NCI-H226 (cell line): Measurements from ENCODE around the gene TMUB1.

Source experiments
- DNase-seq: peaks from one replicate; pipeline ENCODE4 v3.0.0-alpha.2; 2015

TMUB1 gene

DNA sequence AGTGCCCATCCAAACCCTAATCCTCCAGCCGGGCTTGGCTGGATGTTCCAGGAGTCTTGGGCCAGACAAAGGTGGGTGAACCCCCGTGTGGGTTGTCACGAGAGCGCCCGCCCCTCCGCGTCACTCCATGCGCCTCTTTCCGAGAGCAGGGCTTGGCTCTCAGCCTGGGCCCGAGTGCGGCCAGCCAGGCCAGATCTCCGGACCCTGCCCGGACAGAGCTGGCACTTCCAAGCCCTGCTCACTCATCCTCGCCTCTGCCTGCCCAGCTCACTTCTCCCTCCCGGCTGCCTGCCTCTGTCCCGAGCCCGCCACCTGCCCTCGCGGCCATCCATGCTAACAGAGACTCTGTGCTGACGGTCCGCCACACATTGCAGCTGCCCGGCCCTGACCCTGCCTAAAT, 37.6 kb upstream of the TMUB1 start:
- no peak for DNase-seq

- DNase-seq = no peak
These were observed 36.6 kb upstream of the TMUB1 start for GRCh38 chr7:151119902-151120301.

GRCh38 chr7:151119055-151119415, 35.7 kb upstream of the TMUB1 start:
- no peak for DNase-seq

DNA sequence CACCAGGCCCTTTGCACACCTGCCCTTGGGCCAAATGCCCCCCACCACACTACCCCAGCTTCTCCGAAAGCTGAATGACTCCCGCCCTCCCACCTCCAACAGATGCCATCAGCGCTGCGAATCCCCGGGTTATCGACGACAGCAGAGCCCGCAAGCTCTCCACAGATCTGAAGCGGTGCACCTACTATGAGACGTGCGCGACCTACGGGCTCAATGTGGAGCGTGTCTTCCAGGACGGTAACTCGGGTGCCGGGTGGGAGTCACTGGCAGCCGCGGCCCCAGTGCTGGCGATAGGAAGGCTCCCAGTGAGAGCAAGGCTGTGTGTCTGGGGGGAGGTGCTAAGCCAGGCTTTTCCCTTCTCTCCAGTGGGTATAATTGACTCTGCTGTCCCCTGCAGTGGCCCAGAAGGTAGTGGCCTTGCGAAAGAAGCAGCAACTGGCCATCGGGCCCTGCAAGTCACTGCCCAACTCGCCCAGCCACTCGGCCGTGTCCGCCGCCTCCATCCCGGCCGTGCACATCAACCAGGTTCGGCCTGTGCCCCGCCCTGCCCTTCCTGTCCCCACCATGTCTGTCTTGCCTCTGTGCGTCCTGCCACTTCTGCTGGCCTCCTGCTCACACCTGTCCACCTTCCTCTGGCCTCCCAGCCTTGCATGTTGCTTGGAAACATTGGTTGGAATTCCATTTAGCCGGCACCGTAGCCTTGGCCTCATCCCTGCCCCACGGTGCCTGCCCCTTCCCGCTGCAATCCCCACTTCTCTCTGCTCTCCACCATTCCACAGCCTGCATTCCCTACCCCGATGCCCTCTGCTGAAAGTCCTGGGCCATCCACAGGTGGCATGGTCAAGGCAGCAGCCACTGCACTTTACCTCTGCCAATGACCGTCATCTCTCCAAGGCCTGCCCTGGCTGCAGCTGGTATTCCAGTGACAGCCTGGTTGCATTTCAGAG, 35.1 kb upstream of the TMUB1 start:
- DNase-seq = no peak

DNA sequence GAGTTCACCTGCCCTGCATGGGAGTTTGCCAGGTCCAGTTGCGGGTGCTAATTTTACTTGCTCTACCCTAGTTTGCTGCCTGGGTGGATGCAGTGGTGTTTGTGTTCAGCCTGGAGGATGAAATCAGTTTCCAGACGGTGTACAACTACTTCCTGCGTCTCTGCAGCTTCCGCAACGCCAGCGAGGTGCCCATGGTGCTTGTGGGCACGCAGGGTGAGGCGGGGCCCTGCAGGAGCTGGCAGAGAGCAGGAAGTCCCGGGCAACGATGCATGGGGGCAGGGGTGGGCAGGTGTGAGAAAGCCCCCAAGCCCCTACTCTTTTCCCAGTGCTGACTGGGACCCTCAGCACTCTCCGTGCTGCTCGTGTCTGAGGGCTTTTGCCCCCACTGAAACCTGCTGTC, 34.3 kb upstream of the TMUB1 start:
- DNase-seq = no peak

DNA sequence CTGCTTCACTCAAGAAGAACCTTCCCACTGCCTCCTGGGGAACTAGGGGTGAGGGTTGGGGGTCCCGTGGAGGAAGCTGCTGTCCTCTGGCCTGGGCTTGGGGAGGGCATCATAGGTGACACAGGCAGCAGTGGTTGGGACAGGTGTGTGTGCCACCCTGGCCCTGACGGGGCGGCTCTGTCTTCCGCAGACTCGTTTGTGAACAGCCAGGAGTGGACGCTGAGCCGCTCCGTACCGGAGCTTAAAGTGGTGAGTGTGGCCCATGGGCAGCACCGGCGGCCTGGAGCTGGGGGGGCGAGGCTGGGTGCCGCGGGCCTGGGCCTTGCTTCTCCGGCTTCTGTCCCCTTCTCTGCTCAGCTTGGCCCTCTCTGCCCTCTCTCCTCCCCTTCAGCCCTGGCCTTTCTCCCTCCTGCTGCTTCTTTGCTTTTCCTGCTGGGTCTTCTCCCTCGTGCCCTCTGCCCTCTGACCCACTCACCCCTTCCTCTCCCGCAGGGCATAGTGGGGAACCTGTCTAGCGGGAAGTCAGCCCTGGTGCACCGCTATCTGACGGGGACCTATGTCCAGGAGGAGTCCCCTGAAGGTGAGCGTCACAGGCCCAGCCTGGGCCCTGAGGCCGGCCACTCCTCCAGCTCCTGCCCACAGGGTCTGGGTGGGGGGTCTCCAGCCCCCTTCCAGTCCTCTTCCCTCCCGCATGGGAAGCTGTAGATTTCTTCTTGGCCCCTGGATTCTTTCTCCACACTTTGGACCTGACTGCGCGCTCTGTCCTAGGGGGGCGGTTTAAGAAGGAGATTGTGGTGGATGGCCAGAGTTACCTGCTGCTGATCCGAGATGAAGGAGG, 33.5 kb upstream of the TMUB1 start:
- DNase-seq = no peak

GRCh38 chr7:151115836-151116418, 32.6 kb upstream of the TMUB1 start:
- peak; percentile 91 for DNase-seq

- DNase-seq = no peak
These were observed 32.0 kb upstream of the TMUB1 start for GRCh38 chr7:151115121-151115835.

DNA sequence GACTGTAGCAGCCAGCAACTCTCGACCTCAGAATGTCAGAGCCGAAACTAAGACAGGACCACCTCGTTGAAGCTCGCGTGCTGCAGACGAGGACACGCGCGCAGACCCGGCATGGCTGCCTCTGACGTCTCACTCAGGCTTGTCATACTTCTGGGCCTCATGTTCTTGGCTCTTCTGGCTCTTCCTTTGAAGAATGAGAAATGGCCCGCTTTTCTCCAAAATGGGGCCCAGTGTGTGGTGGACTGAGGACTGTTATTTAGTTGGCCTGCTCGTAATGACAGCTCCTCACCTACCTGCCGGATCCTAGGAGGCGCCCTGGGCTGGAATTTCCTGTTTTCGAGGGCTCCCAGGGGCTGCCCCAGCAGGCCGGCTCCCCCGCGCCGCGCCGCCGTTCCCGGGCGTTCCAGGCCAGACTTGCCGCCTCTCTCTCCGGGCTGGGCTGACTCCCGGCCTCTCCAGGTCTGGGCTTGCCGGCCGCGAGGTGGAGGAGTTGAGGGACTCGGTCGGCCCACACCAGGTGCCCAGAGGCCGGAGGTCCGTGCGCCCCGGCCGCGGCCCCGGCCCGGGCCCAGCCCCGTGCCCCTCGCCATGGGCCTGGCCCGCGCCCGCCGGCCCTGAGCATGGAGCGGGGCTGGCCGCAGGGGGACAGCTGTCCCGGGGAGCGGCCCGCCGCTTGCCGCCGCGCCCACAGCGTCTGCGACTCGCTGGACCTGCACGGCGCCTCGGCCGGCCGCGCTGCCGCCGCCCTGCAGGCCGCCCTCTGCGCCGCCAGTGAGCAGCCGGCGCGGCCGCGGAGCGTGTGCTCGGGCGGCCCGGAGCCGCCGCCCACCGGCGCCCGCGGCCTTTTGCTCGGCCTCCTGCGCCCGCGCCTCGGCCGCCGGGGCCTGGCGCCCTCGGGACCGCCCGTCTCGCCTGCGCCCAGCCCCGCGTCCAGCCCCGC, 31.1 kb upstream of the TMUB1 start:
- peak; percentile 77 for DNase-seq

DNA sequence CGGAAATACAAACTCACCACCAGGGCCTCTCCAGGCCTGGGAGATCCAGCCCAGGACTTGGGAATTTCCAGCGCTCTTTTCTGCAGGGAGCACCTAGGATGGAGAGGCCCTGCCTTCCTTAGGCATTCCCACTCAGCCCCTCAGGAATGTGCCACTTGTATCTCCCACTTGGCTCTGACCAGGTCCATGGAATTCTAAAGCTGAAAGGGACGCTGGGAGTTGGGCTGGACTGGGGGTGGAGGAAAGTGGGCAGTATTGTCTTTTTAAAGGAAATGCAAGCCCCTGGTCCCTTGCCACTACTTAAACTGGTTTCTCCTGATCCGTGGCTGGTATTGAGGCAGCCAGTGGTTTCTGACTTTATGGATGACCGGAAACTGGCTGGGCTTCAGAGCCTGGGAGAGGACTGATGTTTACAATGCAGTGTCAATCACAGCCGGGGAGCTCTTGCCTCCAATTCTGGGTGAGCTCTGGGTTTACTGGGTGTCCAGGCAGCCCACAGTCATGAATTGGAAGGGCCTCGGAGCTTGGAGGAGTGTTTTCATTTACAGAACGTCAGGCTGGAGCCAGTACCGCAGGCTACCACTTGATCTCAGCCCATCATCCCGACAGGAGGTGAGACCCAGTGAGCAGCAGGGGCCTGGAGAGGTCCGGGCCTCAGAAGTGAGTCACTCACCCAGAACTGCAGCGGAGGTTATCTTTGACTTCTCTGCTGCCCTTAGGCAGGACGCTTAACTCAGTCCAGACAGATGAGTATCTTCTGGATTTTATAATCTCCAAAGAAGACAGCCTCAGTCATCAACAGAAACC, 30.3 kb upstream of the TMUB1 start:
- DNase-seq = peak; percentile 99

DNA sequence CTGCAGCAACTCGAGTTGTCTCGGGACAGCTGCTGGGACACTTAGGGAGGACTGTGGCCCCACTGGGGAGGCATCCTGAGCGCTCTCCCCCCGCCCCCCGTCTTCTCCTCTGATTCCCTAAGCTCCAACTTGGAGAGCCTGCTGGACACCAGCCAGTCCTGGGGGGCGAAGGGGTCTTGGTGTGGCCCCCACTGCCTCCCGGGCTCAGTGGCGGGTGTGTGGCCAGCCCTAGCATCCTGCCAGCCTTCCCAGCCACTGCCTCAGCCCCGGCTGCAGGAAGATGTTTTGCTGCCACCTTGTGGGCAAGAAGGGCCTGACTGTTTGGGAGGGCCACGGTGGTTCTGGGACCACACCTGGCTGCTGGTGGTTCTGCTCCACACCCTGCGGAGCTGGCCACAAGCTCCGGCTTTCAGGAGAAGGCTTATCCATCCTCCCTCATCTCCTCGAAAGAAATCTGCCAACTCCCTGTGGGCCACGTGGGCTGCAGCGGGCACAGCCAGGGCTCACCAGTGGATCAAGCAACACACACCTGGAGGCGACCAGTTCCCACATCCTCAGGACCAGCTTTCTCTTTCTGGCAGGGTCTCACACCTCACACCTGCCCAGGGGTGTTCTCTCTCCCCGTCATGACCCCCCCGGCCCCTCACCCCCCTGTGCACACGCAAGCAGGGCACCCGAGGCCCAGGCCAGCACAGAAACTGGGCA, 27.8 kb upstream of the TMUB1 start:
- DNase-seq = peak; percentile 62

GRCh38 chr7:151110236-151110940, 27.1 kb upstream of the TMUB1 start:
- DNase-seq = no peak

- no peak for DNase-seq
These were observed 26.1 kb upstream of the TMUB1 start for GRCh38 chr7:151109094-151110048.

DNA sequence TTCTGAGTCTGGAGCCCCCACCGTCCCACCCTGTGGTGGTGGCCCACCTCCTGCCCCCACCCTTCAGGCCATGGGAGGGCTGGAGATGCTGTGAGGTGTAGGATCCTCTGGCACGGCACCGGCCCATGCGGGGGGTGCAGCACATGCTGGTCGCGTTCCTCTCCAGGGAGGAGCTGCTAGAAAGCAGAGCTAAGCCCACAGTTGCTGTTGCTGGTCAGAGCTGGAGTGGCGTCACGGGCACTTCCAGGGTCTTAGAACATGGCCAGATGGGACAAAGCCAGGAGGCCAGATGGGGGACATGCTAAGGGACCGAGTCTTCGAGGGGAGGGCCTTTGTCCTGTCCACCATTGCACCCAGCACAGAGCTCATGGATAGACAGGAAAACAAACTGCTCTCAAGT, 24.6 kb upstream of the TMUB1 start:
- DNase-seq = no peak

DNA sequence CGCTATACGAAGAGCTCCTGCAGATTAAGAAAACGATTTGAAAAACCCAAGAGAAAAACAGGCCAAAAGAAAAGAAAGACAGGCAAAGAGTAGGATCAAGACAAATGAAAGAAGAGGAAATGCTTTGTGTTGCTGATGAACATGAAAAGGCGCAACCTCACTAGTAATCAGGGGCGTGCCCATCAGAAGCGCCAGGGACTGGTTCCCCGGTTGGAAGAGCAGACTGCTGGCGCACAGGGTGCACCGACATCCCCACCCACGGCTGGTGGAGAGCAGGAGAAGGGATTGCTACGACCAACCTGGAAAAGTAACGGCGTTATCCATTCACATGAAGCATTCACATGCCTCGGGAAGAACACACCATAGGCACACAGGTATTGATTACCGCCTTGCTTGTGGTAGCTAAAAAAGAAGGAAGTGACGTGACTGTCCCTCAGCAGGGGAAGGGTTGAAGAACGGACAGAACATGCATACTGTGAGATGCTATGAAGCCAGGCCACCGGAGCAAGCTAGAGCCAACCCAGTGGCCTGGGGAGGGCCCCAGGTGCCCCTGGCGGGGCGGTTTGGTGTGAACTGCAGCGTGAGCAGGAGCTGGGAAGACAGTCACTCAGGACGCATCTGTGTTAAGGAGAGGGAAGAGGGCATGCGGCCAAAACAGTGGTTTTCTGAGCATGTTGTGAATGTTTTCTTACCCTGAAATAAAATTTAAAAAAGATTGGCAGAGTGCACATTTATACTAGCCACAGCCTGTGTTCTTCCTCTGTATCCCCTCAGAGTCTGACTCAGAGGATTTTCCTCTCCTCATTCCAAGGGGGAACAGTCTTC, 21.3 kb upstream of the TMUB1 start:
- DNase-seq = no peak

GRCh38 chr7:151103973-151104372, 20.7 kb upstream of the TMUB1 start:
- DNase-seq = no peak

DNA sequence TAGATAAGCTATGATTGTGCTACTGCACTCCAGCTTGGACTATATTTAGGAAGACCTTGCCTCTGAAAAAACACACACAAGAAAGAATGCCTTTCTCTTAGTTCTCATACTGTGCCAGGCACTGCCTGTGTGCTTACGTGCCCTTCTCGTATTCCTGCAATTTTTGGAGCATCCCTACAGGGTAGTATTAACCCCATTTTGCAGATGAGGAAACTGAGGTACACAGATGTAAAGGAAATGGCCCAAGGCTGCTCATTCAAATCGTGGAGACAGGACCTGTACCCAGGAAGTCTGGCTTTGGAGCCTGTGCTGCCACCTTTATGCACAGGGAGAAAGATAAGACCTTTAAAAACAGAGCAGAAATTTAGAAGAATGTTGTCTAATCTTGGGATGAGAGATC, 19.7 kb upstream of the TMUB1 start:
- no peak for DNase-seq
